DOHH2 (cell line): ENCODE data around the gene TEX36.
"Not testable (repeated sequence)": the region's sequence is repeated elsewhere in the genome, so short reads cannot be mapped to it uniquely, and the experiment has no call there.

ENCODE experiments used
- H3F3A ChIP-seq: fragments of 200-600 bp; sonication (generic), shearing (Covaris generic); 2 replicates; pipeline ENCODE4 v1.6.0; 2016; ENCODE audit warnings: antibody characterized with exemption, mild to moderate bottlenecking; ENCODE audit not compliant: control insufficient read depth, insufficient read depth
- H3K27ac ChIP-seq: fragments of 200-600 bp; sonication (generic); 2 replicates; pipeline ENCODE4 v1.5.1; 2014; ENCODE audit warnings: low read depth, mild to moderate bottlenecking, low read length, moderate library complexity
- H3K27me3 ChIP-seq: fragments of 200-600 bp; sonication (generic); 2 replicates; pipeline ENCODE4 v1.6.1; 2014; ENCODE audit warnings: mild to moderate bottlenecking, low read length, mixed read lengths; ENCODE audit not compliant: control insufficient read depth
- H3K36me3 ChIP-seq: fragments of 200-600 bp; sonication (generic); 2 replicates; pipeline ENCODE4 v1.6.1; 2014; ENCODE audit warnings: mild to moderate bottlenecking, low read length, moderate library complexity, mixed read lengths; ENCODE audit not compliant: control insufficient read depth
- H3K4me1 ChIP-seq: fragments of 200-600 bp; sonication (generic); 2 replicates; pipeline ENCODE4 v1.6.1; 2014; ENCODE audit warnings: mild to moderate bottlenecking, low read length, mixed read lengths; ENCODE audit not compliant: control insufficient read depth
- H3K4me2 ChIP-seq: fragments of 200-600 bp; sonication (generic); 2 replicates; pipeline ENCODE4 v1.6.0; 2014; ENCODE audit warnings: mild to moderate bottlenecking, low read length, moderate library complexity
- H3K4me3 ChIP-seq: fragments of 200-600 bp; sonication (generic); 2 replicates; pipeline ENCODE4 v1.5.1; 2014; ENCODE audit warnings: mild to moderate bottlenecking, low read length, mixed read lengths
- H3K79me2 ChIP-seq: fragments of 200-600 bp; sonication (generic); 2 replicates; pipeline ENCODE4 v1.6.1; 2014; ENCODE audit warnings: mild to moderate bottlenecking, low read length, mixed read lengths; ENCODE audit not compliant: control insufficient read depth
- H3K9me2 ChIP-seq: fragments of 200-600 bp; sonication (generic); replicated peaks from 2 replicates; pipeline ENCODE4 v1.6.1; 2014; ENCODE audit warnings: mild to moderate bottlenecking, low read length, mixed read lengths; ENCODE audit not compliant: control insufficient read depth
- H3K9me3 ChIP-seq: fragments of 200-600 bp; sonication (generic); 2 replicates; pipeline ENCODE4 v1.6.1; 2014; ENCODE audit warnings: antibody characterized with exemption, low read length, mixed read lengths; ENCODE audit not compliant: control insufficient read depth, insufficient read depth
- H4K20me1 ChIP-seq: fragments of 200-600 bp; sonication (generic); 2 replicates; pipeline ENCODE4 v1.6.0; 2014; ENCODE audit warnings: low read depth, mild to moderate bottlenecking, antibody characterized with exemption, low read length, moderate library complexity; ENCODE audit not compliant: control insufficient read depth, insufficient read depth
- EZH2phosphoT487 ChIP-seq: fragments of 200-600 bp; sonication (generic); IDR thresholded peaks from 2 replicates; pipeline ENCODE4 v1.6.1; 2017; ENCODE audit warnings: borderline replicate concordance, mild to moderate bottlenecking, antibody characterized with exemption, low read length, moderate library complexity, mixed read lengths
- TF ChIP-seq, protein P1 (sequence below): fragments of 200-600 bp; sonication (generic); IDR thresholded peaks from one replicate; pipeline ENCODE4 v1.5.1; 2014; ENCODE audit warnings: antibody characterized with exemption, mild to moderate bottlenecking, low read depth, low read length; ENCODE audit not compliant: poor library complexity, severe bottlenecking

TEX36 gene

DNA sequence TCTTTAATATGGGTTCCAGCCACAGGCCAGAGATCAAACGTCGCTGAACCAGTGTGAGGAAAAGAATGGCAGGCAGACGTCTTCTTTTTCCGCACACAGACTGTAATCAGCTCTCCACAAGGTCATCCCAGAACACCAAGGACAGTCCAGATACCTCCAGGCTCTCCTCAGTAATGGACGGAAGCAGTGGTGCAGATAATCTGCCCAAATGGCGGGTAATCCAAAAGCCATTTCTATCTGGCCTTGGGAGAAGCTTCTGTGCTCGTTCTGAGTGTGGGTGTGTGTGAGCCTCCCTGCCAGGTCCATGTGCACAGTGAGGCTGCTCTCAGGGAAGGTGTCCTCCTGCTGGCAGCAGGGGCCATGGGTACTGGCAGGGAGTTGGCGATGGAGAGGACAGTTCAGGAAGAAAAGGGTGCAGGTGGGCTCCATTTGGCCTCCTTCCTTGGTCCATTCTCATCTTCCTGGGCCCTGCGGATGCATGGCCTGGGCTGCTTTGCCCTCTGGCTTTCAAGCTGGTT is 15.6 kb upstream of the TEX36 start:
- Histone ChIP-seq H3K79me2 (no peaks in the 10 kb centered on the region), H3F3A (no peaks in the 10 kb centered on the region), H3K9me3 (no peaks in the 10 kb centered on the region), H3K36me3 (no peaks in the 10 kb centered on the region), H4K20me1 (no peaks in the 10 kb centered on the region), H3K4me3 (no peak overlapping the region), H3K27me3 (no peaks in the 10 kb centered on the region), H3K27ac (no peak overlapping the region), H3K9me2 (no peaks in the 10 kb centered on the region), H3K4me1 (peaks cover 5% of the 10 kb centered on the region; the same call in 1 of the 2 replicates), H3K4me2 (no peak overlapping the region)
- TF ChIP-seq, protein P1, sequence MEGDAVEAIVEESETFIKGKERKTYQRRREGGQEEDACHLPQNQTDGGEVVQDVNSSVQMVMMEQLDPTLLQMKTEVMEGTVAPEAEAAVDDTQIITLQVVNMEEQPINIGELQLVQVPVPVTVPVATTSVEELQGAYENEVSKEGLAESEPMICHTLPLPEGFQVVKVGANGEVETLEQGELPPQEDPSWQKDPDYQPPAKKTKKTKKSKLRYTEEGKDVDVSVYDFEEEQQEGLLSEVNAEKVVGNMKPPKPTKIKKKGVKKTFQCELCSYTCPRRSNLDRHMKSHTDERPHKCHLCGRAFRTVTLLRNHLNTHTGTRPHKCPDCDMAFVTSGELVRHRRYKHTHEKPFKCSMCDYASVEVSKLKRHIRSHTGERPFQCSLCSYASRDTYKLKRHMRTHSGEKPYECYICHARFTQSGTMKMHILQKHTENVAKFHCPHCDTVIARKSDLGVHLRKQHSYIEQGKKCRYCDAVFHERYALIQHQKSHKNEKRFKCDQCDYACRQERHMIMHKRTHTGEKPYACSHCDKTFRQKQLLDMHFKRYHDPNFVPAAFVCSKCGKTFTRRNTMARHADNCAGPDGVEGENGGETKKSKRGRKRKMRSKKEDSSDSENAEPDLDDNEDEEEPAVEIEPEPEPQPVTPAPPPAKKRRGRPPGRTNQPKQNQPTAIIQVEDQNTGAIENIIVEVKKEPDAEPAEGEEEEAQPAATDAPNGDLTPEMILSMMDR: no peak
- no peak for TF ChIP-seq EZH2phosphoT487

DNA sequence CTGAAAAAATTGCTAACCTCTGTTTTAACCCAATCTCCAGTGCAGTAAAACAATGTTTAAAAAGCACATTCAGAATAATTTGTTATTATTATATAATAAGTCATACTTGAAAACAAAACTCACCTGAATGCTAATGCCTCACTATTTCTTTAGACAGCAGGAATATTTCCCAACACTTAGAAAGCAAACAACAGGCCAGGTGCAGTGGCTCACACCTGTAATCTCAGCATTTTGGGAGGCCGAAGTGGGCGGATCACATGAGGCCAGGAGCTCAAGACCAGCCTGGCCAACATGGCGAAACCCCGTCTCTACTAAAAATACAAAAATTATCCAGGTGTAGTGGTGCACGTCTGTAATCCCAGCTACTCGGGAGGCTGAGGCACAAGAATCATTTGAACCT is 13.9 kb upstream of the TEX36 start:
- peaks cover 17% of the 10 kb centered on the region for H3K4me1 ChIP-seq
- not testable (repeated sequence) for H3K9me2 ChIP-seq, H3K36me3 ChIP-seq, H4K20me1 ChIP-seq, H3K9me3 ChIP-seq, H3F3A ChIP-seq, H3K27ac ChIP-seq, H3K4me3 ChIP-seq, H3K4me2 ChIP-seq, H3K79me2 ChIP-seq, H3K27me3 ChIP-seq

DNA sequence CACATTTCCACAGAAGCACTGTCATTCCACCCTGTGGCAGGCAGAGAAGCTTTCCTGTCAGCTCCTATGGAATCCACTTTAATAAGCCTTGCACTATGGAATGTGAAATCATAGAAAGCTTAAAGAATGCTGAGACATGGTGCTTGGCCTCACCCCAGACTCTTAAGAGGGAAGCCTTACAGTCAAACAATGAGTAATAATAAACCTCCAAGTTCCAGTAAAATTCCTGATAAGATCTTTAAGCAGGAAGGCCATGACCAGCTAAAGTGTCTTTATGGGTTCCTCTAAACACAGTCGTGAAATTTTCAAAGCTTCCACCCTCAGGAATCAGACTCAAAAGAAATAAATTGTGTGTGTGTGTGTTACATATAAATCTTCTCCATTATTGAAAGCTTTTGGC is 11.9 kb upstream of the TEX36 start:
- no peak overlapping the region for H3K4me3 ChIP-seq
- H3K9me2 ChIP-seq: no peaks in the 10 kb centered on the region
- no peaks in the 10 kb centered on the region for H3F3A ChIP-seq
- no peaks in the 10 kb centered on the region for H3K36me3 ChIP-seq
- H3K4me2 ChIP-seq: no peak overlapping the region
- no peaks in the 10 kb centered on the region for H3K9me3 ChIP-seq
- H3K4me1 ChIP-seq: peaks cover 17% of the 10 kb centered on the region
- no peak overlapping the region for H3K27ac ChIP-seq
- TF ChIP-seq, protein P1: no peak
- no peak for TF ChIP-seq EZH2phosphoT487
- H3K27me3 ChIP-seq: peaks cover 3% of the 10 kb centered on the region; the same call in 1 of the 2 replicates
- H4K20me1 ChIP-seq: no peaks in the 10 kb centered on the region
- no peaks in the 10 kb centered on the region for H3K79me2 ChIP-seq

DNA sequence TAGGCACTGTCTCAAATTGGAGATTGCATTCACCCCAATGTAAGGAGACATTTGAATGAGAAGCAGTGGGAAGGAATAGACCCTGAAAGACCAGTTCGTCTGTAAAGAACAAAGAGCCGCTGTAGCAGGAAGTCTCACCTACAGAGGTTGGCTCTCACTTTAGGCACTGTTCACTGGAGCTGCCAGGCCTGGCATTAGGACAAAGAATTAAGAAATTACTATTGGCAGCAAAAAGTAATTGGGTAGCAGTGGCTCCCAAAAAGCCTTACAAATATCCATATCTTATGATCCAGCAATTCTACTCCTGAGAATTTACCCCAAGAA is 10.5 kb upstream of the TEX36 start:
- H3K9me2 ChIP-seq: no peaks in the 10 kb centered on the region
- no peaks in the 10 kb centered on the region for H3K79me2 ChIP-seq
- no peaks in the 10 kb centered on the region for H4K20me1 ChIP-seq
- H3K27me3 ChIP-seq: peaks cover 3% of the 10 kb centered on the region; the same call in 1 of the 2 replicates
- H3K36me3 ChIP-seq: no peaks in the 10 kb centered on the region
- H3F3A ChIP-seq: no peaks in the 10 kb centered on the region
- peaks cover 13% of the 10 kb centered on the region for H3K4me1 ChIP-seq
- H3K9me3 ChIP-seq: no peaks in the 10 kb centered on the region
- H3K27ac ChIP-seq: no peak overlapping the region
- H3K4me2 ChIP-seq: no peak overlapping the region
- TF ChIP-seq EZH2phosphoT487: no peak
- TF ChIP-seq, protein P1: no peak
- no peak overlapping the region for H3K4me3 ChIP-seq
